CD4-positive, alpha-beta T cell treated with Interleukin-15 for 4 hours (primary cell): ENCODE data around the gene MED25.

Experiments
- DNase-seq: peaks from one replicate; pipeline ENCODE4 v3.0.0-alpha.2; 2020; ENCODE audit warnings: low spot score

Gene MED25

DNA sequence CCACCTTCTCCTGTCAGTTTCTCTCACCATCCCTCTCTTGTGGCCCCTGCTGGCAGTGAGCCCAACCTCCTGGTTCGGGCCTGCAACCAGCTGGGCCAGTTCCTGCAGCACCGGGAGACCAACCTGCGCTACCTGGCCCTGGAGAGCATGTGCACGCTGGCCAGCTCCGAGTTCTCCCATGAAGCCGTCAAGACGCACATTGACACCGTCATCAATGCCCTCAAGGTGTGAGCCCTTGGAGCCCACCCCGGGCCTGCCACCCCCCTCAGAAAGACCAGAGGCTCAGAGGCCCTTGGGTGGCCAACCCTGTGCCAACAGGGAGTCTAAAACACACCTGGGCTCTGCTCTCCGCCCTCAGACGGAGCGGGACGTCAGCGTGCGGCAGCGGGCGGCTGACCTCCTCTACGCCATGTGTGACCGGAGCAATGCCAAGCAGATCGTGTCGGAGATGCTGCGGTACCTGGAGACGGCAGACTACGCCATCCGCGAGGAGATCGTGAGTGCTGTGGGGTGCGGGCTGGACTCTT is 18.8 kb upstream of the MED25 start:
- DNase-seq = no peak

DNA sequence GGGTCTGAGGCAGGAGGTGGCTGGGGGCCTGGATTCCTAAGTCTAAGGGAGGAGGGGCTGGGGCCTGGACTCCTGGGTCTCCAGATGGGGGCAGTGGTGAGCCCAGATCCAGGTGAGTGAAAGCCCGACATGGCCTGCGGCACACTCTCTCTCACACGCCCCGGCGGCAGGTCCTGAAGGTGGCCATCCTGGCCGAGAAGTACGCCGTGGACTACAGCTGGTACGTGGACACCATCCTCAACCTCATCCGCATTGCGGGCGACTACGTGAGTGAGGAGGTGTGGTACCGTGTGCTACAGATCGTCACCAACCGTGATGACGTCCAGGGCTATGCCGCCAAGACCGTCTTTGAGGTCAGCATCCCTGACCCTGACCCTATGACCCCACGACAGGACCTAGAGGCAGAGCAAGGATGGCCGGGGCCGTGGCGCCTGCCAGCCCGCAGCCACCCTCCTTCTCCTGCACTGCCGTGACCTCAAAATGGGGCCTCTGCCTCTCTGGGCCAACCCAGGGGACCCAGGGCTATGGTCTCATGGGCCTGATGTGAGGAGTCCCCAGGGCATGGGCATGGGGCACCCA is 18.2 kb upstream of the MED25 start:
- peak; percentile 17 for DNase-seq

DNA sequence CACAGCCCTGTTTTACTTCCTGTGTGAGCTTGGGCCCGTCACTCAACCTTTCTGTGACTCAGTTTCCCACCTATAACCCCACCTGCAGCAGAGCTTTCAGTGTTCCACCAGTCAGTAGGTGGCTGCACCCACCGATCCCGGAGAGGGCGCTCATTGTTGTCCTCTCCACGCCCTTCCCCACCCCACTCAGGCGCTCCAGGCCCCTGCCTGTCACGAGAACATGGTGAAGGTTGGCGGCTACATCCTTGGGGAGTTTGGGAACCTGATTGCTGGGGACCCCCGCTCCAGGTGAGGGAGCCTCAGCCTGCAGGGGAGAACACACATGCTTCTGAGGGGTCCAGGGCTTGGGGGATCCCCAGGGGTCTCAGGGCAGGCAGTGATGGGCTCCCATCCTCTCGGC is 17.3 kb upstream of the MED25 start:
- DNase-seq = no peak

DNA sequence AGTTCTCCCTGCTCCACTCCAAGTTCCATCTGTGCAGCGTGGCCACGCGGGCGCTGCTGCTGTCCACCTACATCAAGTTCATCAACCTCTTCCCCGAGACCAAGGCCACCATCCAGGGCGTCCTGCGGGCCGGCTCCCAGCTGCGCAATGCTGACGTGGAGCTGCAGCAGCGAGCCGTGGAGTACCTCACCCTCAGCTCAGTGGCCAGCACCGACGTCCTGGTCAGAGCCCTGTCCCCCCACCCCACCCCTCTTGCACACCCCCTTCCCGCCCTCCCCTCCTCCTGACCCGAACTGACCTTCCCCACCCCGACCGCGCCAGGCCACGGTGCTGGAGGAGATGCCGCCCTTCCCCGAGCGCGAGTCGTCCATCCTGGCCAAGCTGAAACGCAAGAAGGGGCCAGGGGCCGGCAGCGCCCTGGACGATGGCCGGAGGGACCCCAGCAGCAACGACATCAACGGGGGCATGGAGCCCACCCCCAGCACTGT is 16.6 kb upstream of the MED25 start:
- DNase-seq = no peak

DNA sequence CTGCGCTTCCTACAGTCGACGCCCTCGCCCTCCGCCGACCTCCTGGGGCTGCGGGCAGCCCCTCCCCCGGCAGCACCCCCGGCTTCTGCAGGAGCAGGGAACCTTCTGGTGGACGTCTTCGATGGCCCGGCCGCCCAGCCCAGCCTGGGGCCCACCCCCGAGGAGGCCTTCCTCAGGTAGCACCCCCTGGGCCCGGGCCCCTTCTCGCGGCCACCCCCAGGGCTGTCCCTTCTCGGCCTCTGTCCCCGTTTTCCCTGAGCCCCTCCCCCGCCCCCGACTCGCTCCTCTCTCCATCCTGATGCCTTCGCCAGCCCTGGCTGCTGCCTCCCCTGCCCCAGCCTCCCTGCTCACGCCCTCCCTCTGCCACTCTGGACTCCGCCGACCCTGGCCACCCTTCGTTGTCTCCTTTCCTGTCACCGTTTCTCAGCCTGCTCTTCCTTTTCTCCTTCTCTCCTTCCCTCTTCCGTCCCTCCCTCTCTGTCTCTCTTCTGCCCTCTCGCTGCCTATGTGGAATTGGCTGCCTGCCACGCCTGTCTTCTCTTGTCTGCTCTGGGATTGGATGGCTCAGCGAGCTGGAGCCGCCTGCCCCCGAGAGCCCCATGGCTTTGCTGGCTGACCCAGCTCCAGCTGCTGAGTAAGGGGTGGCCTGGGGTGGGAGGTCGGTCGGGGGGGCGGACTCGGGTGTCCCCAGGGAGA is 16.0 kb upstream of the MED25 start:
- no peak for DNase-seq

DNA sequence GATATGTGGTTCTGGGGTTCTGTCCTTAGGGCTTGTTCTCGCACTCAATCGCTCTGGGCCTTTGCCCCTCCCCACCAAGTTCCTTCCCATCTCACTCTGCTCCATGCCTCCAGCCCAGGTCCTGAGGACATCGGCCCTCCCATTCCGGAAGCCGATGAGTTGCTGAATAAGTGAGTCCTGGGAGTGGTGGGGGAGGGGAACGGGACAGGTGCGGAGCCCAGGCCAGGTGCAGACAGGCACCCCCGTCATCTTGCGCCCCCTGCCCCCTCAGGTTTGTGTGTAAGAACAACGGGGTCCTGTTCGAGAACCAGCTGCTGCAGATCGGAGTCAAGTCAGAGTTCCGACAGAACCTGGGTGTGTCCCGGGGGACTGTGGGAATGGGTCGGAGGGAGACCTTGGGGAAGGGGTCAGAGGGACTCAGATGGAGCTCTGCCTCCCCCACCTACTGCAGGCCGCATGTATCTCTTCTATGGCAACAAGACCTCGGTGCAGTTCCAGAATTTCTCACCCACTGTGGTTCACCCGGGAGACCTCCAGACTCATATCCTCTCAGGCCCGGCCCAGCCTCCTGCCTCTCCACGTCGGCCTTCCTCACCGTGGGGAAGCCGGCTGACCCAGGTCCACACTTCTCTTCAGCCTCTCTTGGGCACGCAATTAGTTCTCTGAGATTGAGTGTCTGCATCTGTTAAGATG is 15.1 kb upstream of the MED25 start:
- no peak for DNase-seq

DNA sequence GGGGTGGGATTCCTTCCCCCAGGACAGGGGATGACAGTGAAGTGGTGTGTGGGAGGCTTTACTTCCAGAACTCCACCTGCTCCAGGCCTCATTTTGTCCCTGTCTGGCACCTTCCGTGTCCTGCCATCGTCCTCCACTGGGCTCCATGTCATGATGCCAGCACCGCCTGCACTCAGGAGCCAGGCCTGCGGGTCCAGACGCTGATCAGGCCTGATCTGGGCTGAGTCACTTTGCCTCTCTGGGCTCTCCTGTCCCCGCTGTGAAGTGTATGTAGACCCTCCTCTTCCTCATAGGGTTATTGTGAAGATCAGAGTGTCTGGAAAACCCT is 14.6 kb upstream of the MED25 start:
- DNase-seq = no peak

DNA sequence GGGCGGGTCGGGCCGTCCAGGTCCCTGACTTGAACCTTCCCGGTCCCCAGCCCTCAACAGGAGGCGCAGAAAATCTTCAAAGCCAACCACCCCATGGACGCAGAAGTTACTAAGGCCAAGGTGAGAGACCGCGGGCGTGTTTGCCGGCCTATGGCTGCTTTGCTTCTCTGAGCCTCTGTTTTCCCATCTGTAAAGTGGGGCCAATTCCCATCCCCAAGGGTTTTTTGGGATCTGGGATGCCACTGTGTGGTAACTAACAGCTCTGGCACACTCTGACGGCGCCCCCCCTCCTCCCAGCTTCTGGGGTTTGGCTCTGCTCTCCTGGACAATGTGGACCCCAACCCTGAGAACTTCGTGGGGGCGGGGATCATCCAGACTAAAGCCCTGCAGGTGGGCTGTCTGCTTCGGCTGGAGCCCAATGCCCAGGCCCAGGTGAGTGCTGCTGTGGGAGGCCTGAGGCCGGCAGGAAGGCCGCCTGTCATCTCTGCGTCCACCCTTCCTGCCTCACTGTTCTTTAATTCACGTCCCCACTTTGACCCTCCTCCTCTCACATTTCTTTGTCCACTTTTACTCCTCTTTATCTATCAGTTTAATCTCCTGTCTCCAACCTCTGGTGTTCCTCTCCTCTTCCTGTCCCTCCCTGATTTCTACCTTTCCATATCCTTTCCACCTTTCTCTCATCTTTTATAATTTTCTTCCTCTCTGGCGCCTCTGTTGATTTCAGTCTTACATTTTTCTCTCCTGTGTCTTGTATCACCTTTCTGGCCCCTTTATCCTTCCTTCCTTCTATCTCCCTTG is 12.1 kb upstream of the MED25 start:
- DNase-seq = no peak

DNA sequence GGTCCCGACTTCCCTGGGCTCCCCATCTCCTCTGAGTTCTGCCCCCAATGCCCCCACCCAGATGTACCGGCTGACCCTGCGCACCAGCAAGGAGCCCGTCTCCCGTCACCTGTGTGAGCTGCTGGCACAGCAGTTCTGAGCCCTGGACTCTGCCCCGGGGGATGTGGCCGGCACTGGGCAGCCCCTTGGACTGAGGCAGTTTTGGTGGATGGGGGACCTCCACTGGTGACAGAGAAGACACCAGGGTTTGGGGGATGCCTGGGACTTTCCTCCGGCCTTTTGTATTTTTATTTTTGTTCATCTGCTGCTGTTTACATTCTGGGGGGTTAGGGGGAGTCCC is 11.5 kb upstream of the MED25 start:
- DNase-seq = no peak

DNA sequence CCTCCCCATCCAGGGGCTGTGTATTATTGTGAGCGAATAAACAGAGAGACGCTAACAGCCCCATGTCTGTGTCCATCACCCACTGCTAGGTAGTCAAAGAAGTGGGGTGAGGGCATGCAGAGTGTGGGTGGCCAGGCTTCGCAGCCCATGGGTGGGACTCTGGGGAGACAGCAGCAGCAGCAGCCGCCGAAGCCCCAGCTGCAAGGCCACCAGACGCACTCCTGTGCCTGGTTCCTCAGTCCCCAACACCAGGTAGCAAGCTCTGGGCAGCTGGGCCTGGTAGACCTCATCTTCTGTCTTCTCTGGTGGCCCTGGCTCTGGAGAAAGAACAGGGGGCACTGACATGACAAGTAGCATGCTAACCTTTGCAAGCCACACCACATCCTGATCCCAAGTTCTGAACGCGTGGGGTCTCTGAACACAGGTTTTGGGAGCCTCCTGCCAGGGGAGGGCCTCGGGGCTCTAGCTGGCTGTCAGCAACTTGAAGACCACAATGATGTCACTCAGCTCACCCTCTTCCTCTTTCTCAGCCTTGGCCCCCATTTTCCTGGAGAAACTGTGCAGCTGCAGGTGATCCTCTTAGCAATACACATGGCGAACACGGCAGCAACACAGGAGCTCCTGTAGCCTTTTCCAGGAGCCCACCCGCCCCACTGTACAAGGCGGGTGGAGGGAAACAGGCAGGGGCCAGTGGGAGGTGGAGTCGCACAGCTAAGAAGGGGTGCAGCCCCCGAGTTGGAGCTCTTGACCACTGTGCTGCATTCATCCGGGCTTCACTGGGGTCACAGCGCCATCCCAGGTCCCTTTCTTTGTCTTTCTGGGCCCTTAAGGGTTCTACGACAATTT is 10.8 kb upstream of the MED25 start:
- DNase-seq = no peak

DNA sequence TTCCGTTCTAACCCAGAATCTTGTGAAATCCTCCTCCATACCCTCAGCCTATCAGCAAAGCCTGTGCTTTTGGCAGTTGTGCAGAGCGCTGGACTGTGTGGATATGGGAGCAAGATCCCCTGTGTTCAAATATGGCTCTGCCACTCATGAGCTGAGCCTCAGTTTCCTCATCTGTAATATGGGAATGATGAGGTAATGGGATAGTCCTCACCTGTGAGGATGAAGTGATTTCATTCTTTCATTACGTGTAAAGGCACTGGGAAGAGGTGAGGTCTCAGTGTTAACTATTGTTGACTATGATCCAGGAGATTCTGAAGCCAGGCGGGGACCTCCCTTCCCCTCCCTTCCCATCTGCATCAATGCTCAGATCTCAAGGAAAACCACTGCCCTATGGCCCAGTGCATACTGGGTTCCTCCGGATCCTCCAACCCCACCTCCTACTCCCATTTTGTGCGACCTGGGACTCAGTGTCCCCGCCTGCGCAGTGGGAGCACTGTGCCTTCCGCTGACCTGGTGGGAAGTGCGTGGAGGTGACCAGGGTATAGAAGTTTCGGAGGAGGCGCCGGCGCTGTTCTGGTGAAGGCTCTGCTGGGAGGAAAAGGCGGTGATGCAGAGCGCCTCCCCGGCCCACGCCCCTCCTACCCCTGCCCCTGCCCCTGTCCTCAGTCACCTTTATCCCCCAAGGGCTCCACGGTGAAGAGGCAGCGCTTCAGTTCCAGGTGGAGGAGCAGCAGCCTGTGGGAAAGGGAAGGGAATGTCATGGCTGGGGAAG is 10.0 kb upstream of the MED25 start:
- DNase-seq = no peak

DNA sequence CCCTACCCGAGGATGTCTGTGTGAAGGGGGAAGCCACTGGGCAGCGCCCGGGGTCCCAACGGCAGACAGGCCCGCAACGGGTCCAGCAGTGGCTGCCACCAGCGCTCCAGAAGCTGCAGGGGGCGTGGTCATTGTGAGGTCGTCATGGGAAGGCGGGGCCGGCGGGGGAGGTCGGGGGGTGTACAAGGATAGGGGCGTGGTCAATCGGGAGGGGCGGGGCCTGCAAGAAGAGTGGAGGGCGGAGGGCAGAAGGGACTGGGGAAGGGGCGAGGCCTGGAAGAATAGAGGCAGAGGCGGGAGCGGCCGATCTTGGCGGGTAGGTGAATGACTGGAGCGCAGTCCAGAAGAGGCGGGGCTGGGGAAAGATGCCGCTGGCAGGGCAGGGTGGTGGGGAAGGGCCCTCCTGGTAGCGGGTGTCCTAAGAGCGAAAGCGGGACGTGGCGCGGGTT is 9.4 kb upstream of the MED25 start:
- DNase-seq = peak; percentile 89

DNA sequence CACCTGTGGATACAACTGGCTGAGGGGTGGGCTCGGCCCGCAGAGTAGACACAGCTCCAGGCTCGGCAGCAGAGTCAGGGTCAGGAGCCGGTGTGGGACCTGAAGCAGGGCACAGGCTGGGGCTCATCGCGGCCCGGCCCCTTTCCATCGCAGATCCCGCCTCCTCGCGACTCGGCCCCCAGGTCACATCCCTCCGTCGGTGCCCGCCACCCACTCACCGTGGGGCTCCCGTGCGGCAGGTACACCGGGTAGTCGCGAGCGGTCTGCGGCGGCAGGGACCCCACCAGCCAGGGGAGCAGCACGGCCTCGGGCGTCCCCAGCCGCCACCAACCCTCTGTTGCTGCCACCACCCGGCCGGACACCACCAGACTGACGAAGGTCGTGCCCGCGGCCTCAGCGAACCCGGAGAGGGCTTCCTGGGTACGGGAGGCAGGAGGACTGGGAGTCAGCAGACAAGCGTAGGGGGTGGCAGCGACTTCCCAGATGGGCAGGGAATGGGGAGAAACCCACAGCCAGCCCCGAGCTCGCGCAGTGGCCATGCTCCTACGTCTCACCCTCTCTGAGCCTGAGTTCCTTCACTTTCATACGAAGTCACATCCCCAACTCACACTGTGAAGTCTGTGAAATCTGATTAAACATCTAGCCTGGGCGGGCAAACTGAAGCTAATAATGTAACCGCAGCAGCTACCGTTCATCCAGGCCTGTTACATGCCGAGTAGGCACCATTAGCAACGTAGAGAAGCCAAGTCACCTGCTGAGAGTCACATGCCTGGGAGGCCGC is 8.7 kb upstream of the MED25 start:
- DNase-seq = peak; percentile 44

DNA sequence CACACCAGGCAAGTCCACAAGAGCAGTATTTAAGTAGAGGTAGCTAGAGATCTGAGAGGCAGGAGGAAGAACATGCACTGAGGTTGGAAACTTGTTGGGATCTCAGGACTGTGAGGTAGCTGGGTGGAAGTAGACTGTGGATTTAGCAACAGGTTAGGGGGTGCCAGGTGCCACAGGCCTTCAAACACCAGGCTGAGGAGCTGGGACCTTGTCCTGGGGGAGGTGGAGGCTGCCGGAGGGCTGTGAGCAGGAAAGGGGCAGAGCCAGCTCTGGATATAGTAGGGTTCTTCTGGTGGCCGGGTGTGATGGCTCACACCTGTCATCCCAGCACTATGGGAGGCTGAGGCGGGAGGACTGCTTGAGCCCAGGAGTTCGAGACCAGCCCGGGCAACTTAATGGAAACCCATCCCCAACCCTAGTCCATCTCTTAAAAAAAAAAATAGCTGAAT is 8.1 kb upstream of the MED25 start:
- no peak for DNase-seq

DNA sequence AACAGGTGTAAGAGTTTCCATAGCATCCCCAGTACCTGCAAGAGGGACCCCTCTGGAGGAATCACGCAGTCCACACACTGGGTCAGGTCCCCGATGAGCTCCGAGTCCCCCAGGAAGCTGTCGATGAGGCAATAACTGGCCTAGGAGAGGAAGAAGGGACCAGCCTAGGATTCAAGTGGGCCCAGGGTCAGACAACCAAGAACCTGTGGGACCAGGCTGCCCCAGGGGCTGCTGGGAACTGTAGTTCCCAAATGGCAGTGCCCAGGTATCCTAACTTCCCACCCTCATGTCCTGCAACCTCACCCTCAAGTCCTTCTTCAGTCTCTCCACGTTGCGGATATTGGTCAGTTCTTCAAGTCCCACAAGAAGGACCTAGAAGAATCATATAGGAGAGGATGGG is 6.8 kb upstream of the MED25 start:
- DNase-seq = no peak

DNA sequence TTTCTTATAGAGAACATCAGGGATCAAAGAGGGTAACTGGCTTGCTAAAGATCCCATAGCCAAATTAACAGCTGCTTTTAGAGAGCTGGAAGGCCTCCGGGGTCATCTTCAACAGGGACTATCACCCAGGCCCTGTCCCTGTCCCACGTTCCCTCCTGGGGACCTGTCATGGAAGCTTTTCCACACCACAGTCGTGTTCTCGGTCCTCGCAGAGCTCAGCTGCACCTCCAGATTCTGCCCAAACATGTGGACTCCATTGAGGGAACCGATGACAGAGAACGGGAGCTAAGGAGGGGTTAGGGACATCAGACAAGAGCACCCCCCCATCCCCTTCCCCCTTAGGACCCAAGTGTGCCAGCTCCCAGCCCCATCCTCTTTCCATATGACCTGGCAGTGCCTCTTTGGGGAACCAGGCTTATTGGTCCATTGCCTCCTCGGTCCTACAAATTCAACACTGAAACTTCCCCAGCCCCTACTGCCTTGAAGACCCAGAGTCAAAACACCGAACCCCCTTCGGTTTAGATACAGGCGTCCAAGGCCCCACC is 5.6 kb upstream of the MED25 start:
- DNase-seq = no peak

DNA sequence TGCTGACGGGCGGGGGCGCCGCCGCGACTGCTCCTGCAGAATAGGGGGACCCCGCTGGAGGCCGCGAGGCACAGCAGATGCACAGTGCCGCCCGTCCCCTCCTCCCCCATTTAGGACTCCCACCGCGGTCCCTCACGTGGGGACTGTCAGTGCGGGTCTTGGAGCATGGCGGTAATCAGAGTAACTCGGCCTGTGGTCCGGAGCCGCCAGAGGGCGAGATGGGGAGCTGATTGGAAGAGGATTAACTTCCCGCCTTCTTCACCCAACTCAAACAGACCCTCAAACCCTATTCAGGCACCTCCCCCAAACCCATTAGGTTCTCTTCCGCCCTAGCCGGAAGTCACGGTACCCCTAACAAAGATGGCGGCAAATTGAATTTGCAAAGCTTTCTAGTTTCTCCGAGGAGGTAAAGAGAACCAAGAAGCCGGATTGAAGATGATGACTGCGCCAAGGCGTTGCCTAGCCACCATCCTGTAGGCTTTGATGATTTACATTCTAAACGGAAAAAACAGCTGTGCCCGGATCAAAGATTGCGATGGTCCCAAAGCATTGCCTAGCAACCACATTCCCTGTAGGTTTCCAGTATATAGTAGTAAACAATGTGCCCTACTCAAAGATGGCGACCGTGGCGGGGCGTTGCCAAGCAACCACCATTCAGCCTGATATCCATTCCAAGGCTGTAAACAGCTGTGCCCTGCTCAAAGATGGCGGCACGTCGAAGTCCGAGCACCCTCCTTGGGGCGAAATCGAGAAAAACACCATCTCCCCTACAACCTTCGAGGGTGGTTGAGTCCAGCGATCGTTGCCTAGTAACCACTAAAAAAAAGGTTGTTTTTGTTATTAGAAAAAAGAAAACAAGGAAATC is 4.9 kb upstream of the MED25 start, which contains the start of gene FUZ:
TSS of gene FUZ (minus strand) at position 296 of the 865 bp plus-strand sequence. CDS start at position 110, 186 bp downstream.
- DNase-seq = peak; percentile 98

DNA sequence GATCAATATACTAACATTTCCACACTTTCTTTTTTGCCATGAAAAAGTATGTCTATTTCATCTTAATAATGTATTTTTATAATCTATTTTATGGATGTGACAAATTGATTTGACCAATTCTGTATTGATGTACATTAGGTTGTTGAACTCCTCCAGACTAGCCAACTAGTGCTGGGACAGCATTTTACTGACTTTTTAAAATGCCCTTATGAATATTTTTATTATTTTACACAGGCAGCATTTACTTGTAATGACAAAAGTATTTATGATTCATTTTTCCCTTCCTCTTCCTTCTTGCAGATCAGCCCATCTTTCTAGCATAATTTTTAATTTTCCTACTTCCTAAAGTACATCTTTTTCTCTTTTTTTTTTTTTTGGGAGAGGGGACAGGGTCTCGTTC is 4.1 kb upstream of the MED25 start:
- peak; percentile 4 for DNase-seq
